ENCODE measurements around the gene OSBPL5. TPM values are rescaled to one million over a fixed set of nuclear protein-coding genes. Genes with fewer than 3 reads are reported as not detected.
"Not testable (repeated sequence)": the region's sequence is repeated elsewhere in the genome, so short reads cannot be mapped to it uniquely, and the experiment has no call there.

OSBPL5 gene
- total RNA-seq, 1 experiment from 2014 or later: 6.4 TPM

- POLR2A ChIA-PET (ENCODE audit: unreplicated experiment): no interaction called here
- CTCF ChIA-PET: no interaction called here
- no peak for DNase-seq
- TF ChIP-seq CTCF (conservative IDR thresholded peaks at IDR 0.05) (no peak), EZH2 (IDR thresholded peaks at IDR 0.05; ENCODE audit: low read depth) (no peak)
- no peaks in the 10 kb centered on the region for H3K36me3 ChIP-seq (ENCODE audit: low read depth)
- no peaks in the 10 kb centered on the region for H3F3A ChIP-seq (ENCODE audit: insufficient read depth, low read depth)
- H4K20me1 ChIP-seq (ENCODE audit: insufficient read depth): no peaks in the 10 kb centered on the region
- H3K27ac ChIP-seq: no peak overlapping the region
- no peaks in the 10 kb centered on the region for H3K9me3 ChIP-seq (ENCODE audit: insufficient read depth, low read depth)
- intact Hi-C loops (cut with micrococcal nuclease; ENCODE audit: unreplicated experiment): no loop called here
- BruUV-seq (replicated peaks): no TSS peak
- H3K79me2 ChIP-seq (ENCODE audit: low read depth): no peaks in the 10 kb centered on the region
- H2AFZ ChIP-seq: no peak overlapping the region
- no peaks in the 10 kb centered on the region for H3K9me2 ChIP-seq (ENCODE audit: insufficient read depth)
- no peak overlapping the region for H3K4me2 ChIP-seq
- H3K4me3 ChIP-seq: no peak overlapping the region
- H3K4me1 ChIP-seq (replicated peaks; ENCODE audit: insufficient read depth): 0 out of 2 replicates have a peak, but pooled peaks cover 4% of the 10 kb centered on the region
- no peaks in the 10 kb centered on the region for H3K27me3 ChIP-seq (ENCODE audit: insufficient read depth, low read depth)
Observed at GRCh38 chr11:3119141-3119821, 45.8 kb downstream of the OSBPL5 start.

GRCh38 chr11:3115321-3115720, 49.8 kb downstream of the OSBPL5 start:
- Histone ChIP-seq H3K36me3 (ENCODE audit: low read depth) (no peaks in the 10 kb centered on the region), H3K27ac (no peak overlapping the region), H3K9me2 (ENCODE audit: insufficient read depth) (no peaks in the 10 kb centered on the region), H3K79me2 (ENCODE audit: low read depth) (no peaks in the 10 kb centered on the region), H3F3A (ENCODE audit: insufficient read depth, low read depth) (0 out of 2 replicates have a peak, but pooled peaks cover 6% of the 10 kb centered on the region), H3K4me1 (replicated peaks; ENCODE audit: insufficient read depth) (peaks cover 7% of the 10 kb centered on the region), H3K9me3 (ENCODE audit: insufficient read depth, low read depth) (0 out of 2 replicates have a peak, but pooled peaks cover 3% of the 10 kb centered on the region), H3K27me3 (ENCODE audit: insufficient read depth, low read depth) (no peaks in the 10 kb centered on the region), H4K20me1 (ENCODE audit: insufficient read depth) (no peaks in the 10 kb centered on the region), H2AFZ (no peak overlapping the region), H3K4me2 (no peak overlapping the region), H3K4me3 (no peak overlapping the region)
- ChIA-PET CTCF (no interaction called here), POLR2A (ENCODE audit: unreplicated experiment) (no interaction called here)
- TF ChIP-seq EZH2 (IDR thresholded peaks at IDR 0.05; ENCODE audit: low read depth) (no peak), CTCF (conservative IDR thresholded peaks at IDR 0.05) (no peak)
- no peak for DNase-seq
- BruUV-seq (replicated peaks): no TSS peak
- intact Hi-C loops (cut with micrococcal nuclease; ENCODE audit: unreplicated experiment): no loop called here

GRCh38 chr11:3113661-3114060, 51.4 kb downstream of the OSBPL5 start:
- H3K36me3 ChIP-seq (ENCODE audit: low read depth); CTCF ChIA-PET; DNase-seq; H3K27ac ChIP-seq; H3K4me3 ChIP-seq; BruUV-seq (replicated peaks); H2AFZ ChIP-seq; H3K4me1 ChIP-seq (replicated peaks; ENCODE audit: insufficient read depth); H3K4me2 ChIP-seq; H3F3A ChIP-seq (ENCODE audit: insufficient read depth, low read depth); POLR2A ChIA-PET (ENCODE audit: unreplicated experiment); H3K79me2 ChIP-seq (ENCODE audit: low read depth); intact Hi-C loops (cut with micrococcal nuclease; ENCODE audit: unreplicated experiment); H3K9me2 ChIP-seq (ENCODE audit: insufficient read depth); H3K27me3 ChIP-seq (ENCODE audit: insufficient read depth, low read depth); H4K20me1 ChIP-seq (ENCODE audit: insufficient read depth); H3K9me3 ChIP-seq (ENCODE audit: insufficient read depth, low read depth): not testable (repeated sequence)
